Thyroid gland (tissue), 4 donors: ENCODE data around the gene PRPF40B.

Source experiments
- CTCF ChIP-seq, 6 experiments: fragments of 200-600 bp in 3 of 6; fragments of 450-650 bp in 3 of 6; sonication (generic) in 3 of 6; IDR thresholded peaks; one replicate each; pipeline ENCODE4 v1.5.1; 2016 to 2019; ENCODE audit warnings: antibody characterized with exemption in 6 of 6, mild to moderate bottlenecking in 2 of 6, inconsistent platforms in 1 of 6, moderate library complexity in 1 of 6
- POLR2A ChIP-seq, 2 donors: fragments of 450-650 bp; IDR thresholded peaks; one replicate each; pipeline ENCODE4 v1.6.1; 2017; ENCODE audit warnings: antibody characterized with exemption in 2 of 2, mild to moderate bottlenecking in 2 of 2, moderate library complexity in 1 of 2

- no peak for TF ChIP-seq CTCF (IDR thresholded peaks at IDR 0.05)
- no peak for TF ChIP-seq POLR2A (IDR thresholded peaks at IDR 0.05)
Measured at GRCh38 chr12:49588281-49588680, 35.1 kb upstream of the PRPF40B start.
